ENCODE measurements around the gene UGT1A3.

DNA sequence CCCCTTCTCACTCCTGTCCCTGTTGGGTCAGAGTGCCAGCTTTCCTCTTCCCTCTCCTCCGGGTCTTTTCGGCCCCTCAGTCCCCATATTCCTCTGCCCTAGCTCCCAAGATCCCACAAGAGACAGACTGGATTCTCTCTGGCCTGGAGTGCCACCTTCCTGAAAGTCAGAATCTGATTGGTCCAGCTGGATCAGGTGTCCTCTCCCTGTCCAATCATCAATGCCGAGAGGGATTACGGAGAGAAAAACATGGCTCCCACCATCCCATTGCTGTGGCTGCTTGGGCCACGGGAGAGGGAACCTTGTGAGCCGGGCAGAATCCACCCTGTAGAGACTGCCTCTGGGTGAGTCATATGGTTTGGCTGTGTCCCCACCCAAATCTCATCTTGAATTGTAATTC is 46.6 kb downstream of the UGT1A3 start:
- TF ChIP-seq, protein P1, sequence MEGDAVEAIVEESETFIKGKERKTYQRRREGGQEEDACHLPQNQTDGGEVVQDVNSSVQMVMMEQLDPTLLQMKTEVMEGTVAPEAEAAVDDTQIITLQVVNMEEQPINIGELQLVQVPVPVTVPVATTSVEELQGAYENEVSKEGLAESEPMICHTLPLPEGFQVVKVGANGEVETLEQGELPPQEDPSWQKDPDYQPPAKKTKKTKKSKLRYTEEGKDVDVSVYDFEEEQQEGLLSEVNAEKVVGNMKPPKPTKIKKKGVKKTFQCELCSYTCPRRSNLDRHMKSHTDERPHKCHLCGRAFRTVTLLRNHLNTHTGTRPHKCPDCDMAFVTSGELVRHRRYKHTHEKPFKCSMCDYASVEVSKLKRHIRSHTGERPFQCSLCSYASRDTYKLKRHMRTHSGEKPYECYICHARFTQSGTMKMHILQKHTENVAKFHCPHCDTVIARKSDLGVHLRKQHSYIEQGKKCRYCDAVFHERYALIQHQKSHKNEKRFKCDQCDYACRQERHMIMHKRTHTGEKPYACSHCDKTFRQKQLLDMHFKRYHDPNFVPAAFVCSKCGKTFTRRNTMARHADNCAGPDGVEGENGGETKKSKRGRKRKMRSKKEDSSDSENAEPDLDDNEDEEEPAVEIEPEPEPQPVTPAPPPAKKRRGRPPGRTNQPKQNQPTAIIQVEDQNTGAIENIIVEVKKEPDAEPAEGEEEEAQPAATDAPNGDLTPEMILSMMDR (IDR thresholded peaks at IDR 0.05): no peak
- no peak for TF ChIP-seq POLR2A (IDR thresholded peaks at IDR 0.05)
